Fibroblast of lung (primary cell): ENCODE results near the gene SNRNP48. TPM values are rescaled to one million over a fixed set of nuclear protein-coding genes. Genes with fewer than 3 reads are reported as not detected.

ENCODE experiments used
- DNase-seq, 2 donors: peaks; one replicate each; pipeline versions ENCODE4 v3.0.0 to v3.0.0-alpha.2; 2010; ENCODE audit warnings: low read depth in 2 of 2
- H2AFZ ChIP-seq: 2 replicates; pipeline ENCODE4 v1.5.1; 2012; ENCODE audit warnings: low read length, control low read depth, inconsistent platforms
- H3K27ac ChIP-seq: 2 replicates; pipeline ENCODE4 v1.5.1; 2011; ENCODE audit warnings: low read length, control low read depth; ENCODE audit not compliant: insufficient read depth
- H3K27me3 ChIP-seq: 2 replicates; pipeline ENCODE4 v1.5.1; 2011; ENCODE audit warnings: mild to moderate bottlenecking, low read length; ENCODE audit not compliant: control insufficient read depth, insufficient read depth
- H3K36me3 ChIP-seq: 2 replicates; pipeline ENCODE4 v1.5.1; 2011; ENCODE audit warnings: low read length; ENCODE audit not compliant: control insufficient read depth, insufficient read depth
- H3K4me1 ChIP-seq: 2 replicates; pipeline ENCODE4 v1.5.1; 2011; ENCODE audit warnings: low read length; ENCODE audit not compliant: control insufficient read depth, insufficient read depth; ENCODE audit errors: extremely low read depth
- H3K4me2 ChIP-seq: 2 replicates; pipeline ENCODE4 v1.5.1; 2011; ENCODE audit warnings: low read length, control low read depth; ENCODE audit not compliant: insufficient read depth; ENCODE audit errors: extremely low read depth
- H3K4me3 ChIP-seq, 4 experiments: fragments of 200-600 bp in 1 of 4; sonication (generic) in 1 of 4; replicated peaks in 1 of 4; 2 replicates each; pipeline ENCODE4 v1.5.1; 2011 to 2016; ENCODE audit warnings: low read length in 4 of 4, low read depth in 3 of 4, mild to moderate bottlenecking in 3 of 4, control low read depth in 2 of 4, inconsistent platforms in 1 of 4, mixed read lengths in 1 of 4; ENCODE audit not compliant: insufficient read depth in 1 of 4; ENCODE audit errors: control extremely low read depth in 1 of 4
- H3K79me2 ChIP-seq: 2 replicates; pipeline ENCODE4 v1.5.1; 2012; ENCODE audit warnings: mild to moderate bottlenecking, low read length, inconsistent platforms; ENCODE audit not compliant: control insufficient read depth, insufficient read depth
- H3K9ac ChIP-seq: 2 replicates; pipeline ENCODE4 v1.5.1; 2011; ENCODE audit warnings: mild to moderate bottlenecking, low read length, control low read depth; ENCODE audit not compliant: insufficient read depth
- H3K9me3 ChIP-seq: 2 replicates; pipeline ENCODE4 v1.5.1; 2012; ENCODE audit warnings: low read depth, low read length; ENCODE audit not compliant: control insufficient read depth, insufficient read depth
- H4K20me1 ChIP-seq: 2 replicates; pipeline ENCODE4 v1.5.1; 2011; ENCODE audit warnings: low read length; ENCODE audit not compliant: control insufficient read depth, insufficient read depth; ENCODE audit errors: extremely low read depth
- CTCF ChIP-seq, 2 donors: IDR thresholded peaks in 1 of 2; conservative IDR thresholded peaks in 1 of 2; 1 replicate in 1 of 2; 2 replicates in 1 of 2; pipeline ENCODE4 v1.5.1; 2011 to 2012; ENCODE audit warnings: low read length in 2 of 2, control low read depth in 1 of 2, inconsistent platforms in 1 of 2, low read depth in 1 of 2, mild to moderate bottlenecking in 1 of 2
- EZH2 ChIP-seq: IDR thresholded peaks from 2 replicates; pipeline ENCODE4 v1.5.1; 2012; ENCODE audit warnings: low read length, control low read depth, mild to moderate bottlenecking; ENCODE audit errors: missing control alignments
- polyA plus RNA-seq, 2 donors: library from polyadenylated mRNA; depleted of rRNA in 1 of 2; stranded (reverse) in 1 of 2; unstranded in 1 of 2; fragments of >200 nt; gene quantifications; 2 replicates each; pipeline ENCODE4 v1.2.1, GENCODE V29; 2011 to 2012; ENCODE audit warnings: missing spikeins in 1 of 2
- total RNA-seq: library from RNA; depleted of rRNA; stranded (reverse); fragments of >200 nt; gene quantifications from 2 replicates; pipeline ENCODE4 v1.2.1, GENCODE V29; 2014

Gene SNRNP48
- total and polyA plus RNA-seq, 2 donors (not counting 1 experiment from before 2014, with no cell fraction given) = 8.3 to 9.1 TPM

GRCh38 chr6:7591770-7592169, 1.8 kb downstream of the SNRNP48 start:
- peaks cover 33% of the 10 kb centered on the region for H3K79me2 ChIP-seq
- no peak overlapping the region for H3K4me2 ChIP-seq
- no peak overlapping the region for H3K27ac ChIP-seq
- H3K9me3 ChIP-seq = no peaks in the 10 kb centered on the region
- peaks cover 2% of the 10 kb centered on the region for H3K36me3 ChIP-seq
- no peaks in the 10 kb centered on the region for H4K20me1 ChIP-seq
- no peaks in the 10 kb centered on the region for H3K4me1 ChIP-seq
- no peaks in the 10 kb centered on the region for H3K27me3 ChIP-seq
- H2AFZ ChIP-seq = no peak overlapping the region
- no peak overlapping the region for H3K9ac ChIP-seq
- TF ChIP-seq EZH2 (no peak), CTCF (conservative IDR thresholded peaks at IDR 0.05 in 1 of 2, IDR thresholded peaks at IDR 0.05 in 1 of 2; ENCODE audit: low read depth in 1 of 2, low read length in 2 of 2) (no peak)
- no peak for DNase-seq
- peak overlapping the region in 2 of 4 experiments; percentile 85 to 87 for H3K4me3 ChIP-seq

GRCh38 chr6:7593229-7593628, 3.2 kb downstream of the SNRNP48 start:
- Histone ChIP-seq H3K36me3 (peaks cover 2% of the 10 kb centered on the region), H3K4me1 (no peaks in the 10 kb centered on the region), H3K27ac (no peak overlapping the region), H3K9ac (no peak overlapping the region), H3K4me3 (no peak overlapping the region), H3K79me2 (peaks cover 33% of the 10 kb centered on the region), H2AFZ (no peak overlapping the region), H3K9me3 (no peaks in the 10 kb centered on the region), H3K27me3 (no peaks in the 10 kb centered on the region), H3K4me2 (no peak overlapping the region), H4K20me1 (no peaks in the 10 kb centered on the region)
- DNase-seq = no peak
- TF ChIP-seq CTCF (conservative IDR thresholded peaks at IDR 0.05 in 1 of 2, IDR thresholded peaks at IDR 0.05 in 1 of 2; ENCODE audit: low read depth in 1 of 2, low read length in 2 of 2) (no peak), EZH2 (no peak)

GRCh38 chr6:7594579-7595125, 4.7 kb downstream of the SNRNP48 start:
- DNase-seq = peak in 1 of 2 donors; percentile 5
- peaks cover 2% of the 10 kb centered on the region for H3K36me3 ChIP-seq
- TF ChIP-seq EZH2 (no peak), CTCF (conservative IDR thresholded peaks at IDR 0.05 in 1 of 2, IDR thresholded peaks at IDR 0.05 in 1 of 2; ENCODE audit: low read depth in 1 of 2, low read length in 2 of 2) (no peak)

More at GRCh38 chr6:7594579-7595125, 4.7 kb downstream of the SNRNP48 start:
- no peak overlapping the region for H3K27ac ChIP-seq
- no peaks in the 10 kb centered on the region for H3K9me3 ChIP-seq
- H3K79me2 ChIP-seq = peaks cover 33% of the 10 kb centered on the region
- H3K4me2 ChIP-seq = no peak overlapping the region
- H4K20me1 ChIP-seq = no peaks in the 10 kb centered on the region
- H3K9ac ChIP-seq = no peak overlapping the region
- H3K4me1 ChIP-seq = no peaks in the 10 kb centered on the region
- H2AFZ ChIP-seq = no peak overlapping the region
- no peak overlapping the region for H3K4me3 ChIP-seq
- no peaks in the 10 kb centered on the region for H3K27me3 ChIP-seq
